ENCODE measurements around the gene SCUBE1. TPM values are rescaled to one million over a fixed set of nuclear protein-coding genes. Genes with fewer than 3 reads are reported as not detected.

The SCUBE1 gene
- total and polyA plus RNA-seq, 2 of the 8 experiments (the other 6 are each of a cell fraction or from before 2014, with no cell fraction given), result 2.3 to 4.9 TPM

GRCh38 chr22:43376765-43377547 lies 33.8 kb upstream of the SCUBE1 start:
- no peaks in the 10 kb centered on the region for H3K79me1 ChIP-seq (ENCODE audit: low read depth, low read length)

More at GRCh38 chr22:43376765-43377547, 33.8 kb upstream of the SCUBE1 start:
- H3K27me3 ChIP-seq (replicated peaks in 1 of 4; ENCODE audit: control insufficient read depth in 3 of 4, extremely low read depth in 1 of 4, insufficient read depth in 3 of 4, low read length in 3 of 4), result no peaks in the 10 kb centered on the region
- no peak overlapping the region for H2BK5ac ChIP-seq (ENCODE audit: low read depth, low read length)
- TF ChIP-seq CEBPB (IDR thresholded peaks at IDR 0.05; ENCODE audit: low read depth, low read length) (no peak), ZNF274 (IDR thresholded peaks at IDR 0.05; ENCODE audit: borderline replicate concordance, extremely low read depth, low read length) (no peak), SIRT6 (IDR thresholded peaks at IDR 0.05; ENCODE audit: low read length) (no peak), EZH2 (IDR thresholded peaks at IDR 0.05; ENCODE audit: low read depth, low read length, severe bottlenecking) (no peak), YY1 (IDR thresholded peaks at IDR 0.05; ENCODE audit: low read depth, low read length) (no peak), SIX5 (IDR thresholded peaks at IDR 0.05; ENCODE audit: low read depth, low read length) (no peak), SP4 (IDR thresholded peaks at IDR 0.05; ENCODE audit: low read length) (no peak), GTF2F1 (IDR thresholded peaks at IDR 0.05; ENCODE audit: borderline replicate concordance, low read depth, low read length) (no peak), TAF7 (optimal IDR thresholded peaks at IDR 0.05; ENCODE audit: borderline replicate concordance, low read depth, low read length) (no peak), RFX5 (IDR thresholded peaks at IDR 0.05; ENCODE audit: borderline replicate concordance, low read depth, low read length) (no peak), EP300 (IDR thresholded peaks at IDR 0.05; ENCODE audit: borderline replicate concordance in 1 of 2, low read depth in 2 of 2, low read length in 2 of 2) (no peak), ASH2L (IDR thresholded peaks at IDR 0.05; ENCODE audit: low read length) (no peak), RXRA (IDR thresholded peaks at IDR 0.05; ENCODE audit: insufficient read depth, low read depth, low read length) (no peak)
- H3K4me2 ChIP-seq (ENCODE audit: insufficient read depth in 1 of 2, low read depth in 2 of 2, low read length in 2 of 2), result no peak overlapping the region
- no peaks in the 10 kb centered on the region for H3K9me3 ChIP-seq (ENCODE audit: insufficient read depth in 2 of 2, low read depth in 1 of 2, low read length in 1 of 2)
- WGBS, 2 experiments (ENCODE audit: extremely low coverage in 1 of 2, insufficient coverage in 1 of 2, insufficient read length in 1 of 2, insufficient replicate concordance in 2 of 2, low coverage in 1 of 2, low lambda C conversion rate in 2 of 2, missing lambda C conversion rate in 1 of 2), result 87 to 100% methylated on average over 2 to 15 of the region's 15 CpGs
- H3K56ac ChIP-seq (replicated peaks; ENCODE audit: insufficient read length, low read depth, low read length), result no peak overlapping the region
- no peaks in the 10 kb centered on the region for H3K4me1 ChIP-seq (replicated peaks in 1 of 4; ENCODE audit: control insufficient read depth in 3 of 4, insufficient read depth in 4 of 4, low read length in 3 of 4)
- no peaks in the 10 kb centered on the region for H3K36me3 ChIP-seq (ENCODE audit: control insufficient read depth in 2 of 4, insufficient read depth in 4 of 4, low read length in 3 of 4)
- H2AFZ ChIP-seq (ENCODE audit: low read length), result no peak overlapping the region
- no peak overlapping the region for H3K18ac ChIP-seq (ENCODE audit: extremely low read depth, low read length)
- POLR2A ChIA-PET (ENCODE audit: partially characterized antibody), result interaction anchor here (0.6 kb wide), 1 partner anchor 954 kb away, joined by 3 read pairs; no protein-coding TSS in a partner anchor
- no peak overlapping the region for H4K8ac ChIP-seq (ENCODE audit: extremely low read depth, insufficient read depth, low read length)
- no peak overlapping the region for H3K14ac ChIP-seq (ENCODE audit: insufficient read length)
- H2AK5ac ChIP-seq (ENCODE audit: low read depth, low read length), result no peak overlapping the region
- no peak overlapping the region for H3K4me3 ChIP-seq (ENCODE audit: extremely low read depth in 1 of 4, insufficient read depth in 2 of 4, low read depth in 3 of 4, low read length in 4 of 4)
- no peaks in the 10 kb centered on the region for H4K20me1 ChIP-seq (replicated peaks in 1 of 2; ENCODE audit: control insufficient read depth in 1 of 2, insufficient read depth in 2 of 2, low read length in 2 of 2)
- no peak overlapping the region for H4K91ac ChIP-seq (replicated peaks; ENCODE audit: insufficient read length, low read length)
- H3K27ac ChIP-seq (ENCODE audit: low read depth, low read length), result no peak overlapping the region
- H2BK20ac ChIP-seq (ENCODE audit: low read length), result no peak overlapping the region
- H3K9ac ChIP-seq (replicated peaks in 1 of 4; ENCODE audit: extremely low read depth in 1 of 4, low read depth in 3 of 4, low read length in 3 of 4), result no peak overlapping the region
- H3K4ac ChIP-seq (replicated peaks; ENCODE audit: insufficient read length, low read depth, low read length), result no peak overlapping the region
- no peak overlapping the region for H2BK120ac ChIP-seq (replicated peaks; ENCODE audit: low read depth, low read length)
- no peak overlapping the region for H2BK15ac ChIP-seq (ENCODE audit: low read length)
- H3K79me2 ChIP-seq (ENCODE audit: control insufficient read depth in 1 of 2, insufficient read depth in 2 of 2, low read length in 2 of 2), result no peaks in the 10 kb centered on the region
- CTCF ChIA-PET (ENCODE audit: partially characterized antibody), result interaction anchor here (0.9 to 14.7 kb wide), 4 partner anchors 8 to 115 kb away, joined by 3 to 257 read pairs (median 6); no protein-coding TSS in a partner anchor
- no peak overlapping the region for H2BK12ac ChIP-seq (ENCODE audit: low read depth, low read length)
- H3K23me2 ChIP-seq (ENCODE audit: low read depth, low read length), result no peaks in the 10 kb centered on the region
- no peak overlapping the region for H3K23ac ChIP-seq (ENCODE audit: insufficient read length)
- no peak overlapping the region for H4K5ac ChIP-seq (ENCODE audit: insufficient read length, low read depth, low read length)
- no peak for FAIRE-seq
- DNase-seq (ENCODE audit: low read depth in 1 of 2, low spot score in 2 of 2), result no peak
